Fibroblast of the conjunctiva (primary cell): ENCODE results near the gene SPATA20.

Source experiments
- DNase-seq: peaks from one replicate; pipeline ENCODE4 v3.0.0-alpha.2; 2010; ENCODE audit warnings: low read depth

Gene SPATA20

GRCh38 chr17:50540560-50541401 is 6.2 kb upstream of the SPATA20 start:
- DNase-seq, result no peak

GRCh38 chr17:50541402-50541715 is 5.6 kb upstream of the SPATA20 start:
- DNase-seq, result no peak

GRCh38 chr17:50541716-50542688 is 5.0 kb upstream of the SPATA20 start:
- peak; percentile 43 for DNase-seq

- DNase-seq, result no peak
These were observed 3.9 kb upstream of the SPATA20 start for GRCh38 chr17:50542795-50543774.

- DNase-seq, result no peak
These were observed 2.5 kb upstream of the SPATA20 start for GRCh38 chr17:50544516-50544915.

- DNase-seq, result no peak
These were observed 1.7 kb upstream of the SPATA20 start for GRCh38 chr17:50545311-50545710.

- DNase-seq, result no peak
These were observed 306 bp upstream of the SPATA20 start for GRCh38 chr17:50546701-50547034.

- DNase-seq, result no peak
These were observed 736 bp downstream of the SPATA20 start for GRCh38 chr17:50547736-50548083.

- DNase-seq, result no peak
These were observed 1.9 kb downstream of the SPATA20 start for GRCh38 chr17:50548831-50549230.

- DNase-seq, result no peak
These were observed 2.4 kb downstream of the SPATA20 start for GRCh38 chr17:50549256-50549941.

GRCh38 chr17:50549969-50550368 is 3.0 kb downstream of the SPATA20 start:
- no peak for DNase-seq

- peak; percentile 88 for DNase-seq
These were observed 3.9 kb downstream of the SPATA20 start for GRCh38 chr17:50550661-50551432.

GRCh38 chr17:50551433-50551815 is 4.5 kb downstream of the SPATA20 start:
- DNase-seq, result no peak

- DNase-seq, result no peak
These were observed 4.9 kb downstream of the SPATA20 start for GRCh38 chr17:50551884-50552283.

GRCh38 chr17:50554201-50554600 is 7.2 kb downstream of the SPATA20 start:
- DNase-seq, result no peak

GRCh38 chr17:50556803-50557202 is 9.8 kb downstream of the SPATA20 start:
- no peak for DNase-seq

GRCh38 chr17:50557630-50558029 is 10.7 kb downstream of the SPATA20 start:
- no peak for DNase-seq

GRCh38 chr17:50558091-50558490 is 11.1 kb downstream of the SPATA20 start:
- no peak for DNase-seq

GRCh38 chr17:50558581-50558940 is 11.6 kb downstream of the SPATA20 start:
- DNase-seq, result no peak

- no peak for DNase-seq
These were observed 12.1 kb downstream of the SPATA20 start for GRCh38 chr17:50558941-50559614.
